HG03571 (cell line): ENCODE data around the gene RAD1.
"Not testable (repeated sequence)": the region's sequence is repeated elsewhere in the genome, so short reads cannot be mapped to it uniquely, and the experiment has no call there.

Experiments
- ATAC-seq: cut with Tn5 transposase; IDR thresholded peaks from one replicate; pipeline ENCODE4 v1.9.1; 2021; ENCODE audit not compliant: unreplicated experiment

Gene RAD1

GRCh38 chr5:34915139-34915855, at the start of gene RAD1, which contains the start of gene BRIX1:
TSS of gene RAD1 (minus strand) at chr5:34915504. CDS start at chr5:34914892, 612 bp downstream.
TSS of gene BRIX1 (plus strand) at chr5:34915711. CDS start at chr5:34915739, 28 bp downstream.
- peak; percentile 98 for ATAC-seq

- peak; percentile 94 for ATAC-seq
These were observed 44.0 kb upstream of the RAD1 start for GRCh38 chr5:34959323-34959722.

GRCh38 chr5:34957857-34958690, 42.8 kb upstream of the RAD1 start:
- ATAC-seq, result no peak

- ATAC-seq, result no peak
These were observed 42.0 kb upstream of the RAD1 start for GRCh38 chr5:34957321-34957720.

- no peak for ATAC-seq
These were observed 29.2 kb upstream of the RAD1 start for GRCh38 chr5:34944460-34945047.

- ATAC-seq, result no peak
These were observed 28.7 kb upstream of the RAD1 start for GRCh38 chr5:34944044-34944443.

GRCh38 chr5:34941936-34942335, 26.6 kb upstream of the RAD1 start:
- no peak for ATAC-seq

- ATAC-seq, result no peak
These were observed 17.6 kb upstream of the RAD1 start for GRCh38 chr5:34932947-34933346.

- no peak for ATAC-seq
These were observed 15.6 kb upstream of the RAD1 start for GRCh38 chr5:34930870-34931269.

GRCh38 chr5:34930462-34930844, 15.1 kb upstream of the RAD1 start:
- no peak for ATAC-seq

- peak; percentile 67 for ATAC-seq
These were observed 14.6 kb upstream of the RAD1 start for GRCh38 chr5:34929720-34930461.

GRCh38 chr5:34929134-34929719, 13.9 kb upstream of the RAD1 start, which contains the start of gene DNAJC21:
TSS of gene DNAJC21 (plus strand) at chr5:34929559. CDS start at chr5:34929820, 261 bp downstream.
- peak; percentile 88 for ATAC-seq

GRCh38 chr5:34928267-34928666, 13.0 kb upstream of the RAD1 start:
- ATAC-seq, result no peak

- no peak for ATAC-seq
These were observed 12.5 kb upstream of the RAD1 start for GRCh38 chr5:34927785-34928184.

GRCh38 chr5:34926318-34926888, 11.1 kb upstream of the RAD1 start:
- ATAC-seq, result no peak

GRCh38 chr5:34924462-34924765, 9.1 kb upstream of the RAD1 start:
- no peak for ATAC-seq

- peak; percentile 65 for ATAC-seq
These were observed 8.6 kb upstream of the RAD1 start for GRCh38 chr5:34923694-34924461.

- not testable (repeated sequence) for ATAC-seq
These were observed 8.0 kb upstream of the RAD1 start for GRCh38 chr5:34923256-34923655.

- no peak for ATAC-seq
These were observed 3.8 kb upstream of the RAD1 start for GRCh38 chr5:34919077-34919476.

GRCh38 chr5:34918025-34918424, 2.7 kb upstream of the RAD1 start:
- no peak for ATAC-seq
